HG02571 (cell line): ENCODE results near the gene ST8SIA3.

ENCODE experiments used
- ATAC-seq: cut with Tn5 transposase; IDR thresholded peaks from one replicate; pipeline ENCODE4 v1.9.1; 2021; ENCODE audit warnings: mild to moderate bottlenecking, moderate library complexity; ENCODE audit not compliant: unreplicated experiment

The ST8SIA3 gene

GRCh38 chr18:57352271-57352701 lies at the start of gene ST8SIA3:
Gene ST8SIA3 (plus strand): TSS chr18:57352557. CDS start chr18:57352847, 290 bp downstream.
- ATAC-seq, result no peak

GRCh38 chr18:57311472-57311871 lies 40.9 kb upstream of the ST8SIA3 start:
- no peak for ATAC-seq

- no peak for ATAC-seq
These were observed 39.8 kb upstream of the ST8SIA3 start for GRCh38 chr18:57312346-57313144.

- no peak for ATAC-seq
These were observed 31.8 kb upstream of the ST8SIA3 start for GRCh38 chr18:57320603-57321002.

- ATAC-seq, result no peak
These were observed 26.7 kb upstream of the ST8SIA3 start for GRCh38 chr18:57325491-57326166.

GRCh38 chr18:57326718-57327323 lies 25.5 kb upstream of the ST8SIA3 start:
- no peak for ATAC-seq

- no peak for ATAC-seq
These were observed 23.7 kb upstream of the ST8SIA3 start for GRCh38 chr18:57328665-57329064.

- ATAC-seq, result no peak
These were observed 22.5 kb upstream of the ST8SIA3 start for GRCh38 chr18:57329856-57330255.

GRCh38 chr18:57331718-57332117 lies 20.6 kb upstream of the ST8SIA3 start:
- no peak for ATAC-seq

- no peak for ATAC-seq
These were observed 18.4 kb upstream of the ST8SIA3 start for GRCh38 chr18:57333940-57334339.

GRCh38 chr18:57334383-57334782 lies 18.0 kb upstream of the ST8SIA3 start:
- ATAC-seq, result no peak

GRCh38 chr18:57336343-57336742 lies 16.0 kb upstream of the ST8SIA3 start:
- ATAC-seq, result no peak

- no peak for ATAC-seq
These were observed 14.5 kb upstream of the ST8SIA3 start for GRCh38 chr18:57337890-57338289.

- ATAC-seq, result no peak
These were observed 8.5 kb upstream of the ST8SIA3 start for GRCh38 chr18:57343833-57344232.

GRCh38 chr18:57346876-57347275 lies 5.5 kb upstream of the ST8SIA3 start:
- no peak for ATAC-seq

- no peak for ATAC-seq
These were observed 4.6 kb upstream of the ST8SIA3 start for GRCh38 chr18:57347784-57348183.

GRCh38 chr18:57352761-57353136 lies 392 bp downstream of the ST8SIA3 start:
- ATAC-seq, result no peak

GRCh38 chr18:57353137-57353939 lies 981 bp downstream of the ST8SIA3 start:
- ATAC-seq, result no peak

GRCh38 chr18:57353940-57354461 lies 1.6 kb downstream of the ST8SIA3 start:
- no peak for ATAC-seq

GRCh38 chr18:57359433-57359832 lies 7.1 kb downstream of the ST8SIA3 start:
- ATAC-seq, result no peak

- ATAC-seq, result no peak
These were observed 10.4 kb downstream of the ST8SIA3 start for GRCh38 chr18:57362714-57363113.
